H9 (cell line): ENCODE data around the gene C11orf65. TPM values are rescaled to one million over a fixed set of nuclear protein-coding genes. Genes with fewer than 3 reads are reported as not detected.

Experiments used
- DNase-seq: peaks from one replicate; pipeline ENCODE4 v3.0.0-alpha.2; 2017
- H2AFZ ChIP-seq: one replicate; pipeline ENCODE4 v1.6.1; 2013; ENCODE audit warnings: mild to moderate bottlenecking, low read length, control low read depth, moderate library complexity
- H2AK5ac ChIP-seq: 2 replicates; pipeline ENCODE4 v1.6.1; 2013; ENCODE audit warnings: low read length, control low read depth, mixed read lengths; ENCODE audit not compliant: insufficient read length
- H2BK120ac ChIP-seq: one replicate; pipeline ENCODE4 v1.6.1; 2013; ENCODE audit warnings: low read depth, mild to moderate bottlenecking, low read length, control low read depth, inconsistent platforms; ENCODE audit not compliant: poor library complexity, severe bottlenecking
- H2BK12ac ChIP-seq: 2 replicates; pipeline ENCODE4 v1.6.1; 2013; ENCODE audit warnings: low read length, control low read depth, mixed read lengths, low read depth; ENCODE audit not compliant: insufficient read length
- H2BK15ac ChIP-seq: 2 replicates; pipeline ENCODE4 v1.6.1; 2013; ENCODE audit warnings: low read depth, low read length, control low read depth
- H2BK20ac ChIP-seq: one replicate; pipeline ENCODE4 v1.6.1; 2013; ENCODE audit warnings: low read depth, mild to moderate bottlenecking, low read length, control low read depth, inconsistent platforms; ENCODE audit not compliant: poor library complexity, severe bottlenecking
- H2BK5ac ChIP-seq: 2 replicates; pipeline ENCODE4 v1.6.1; 2013; ENCODE audit warnings: low read length, control low read depth, mixed read lengths; ENCODE audit not compliant: insufficient read length
- H3K14ac ChIP-seq: 2 replicates; pipeline ENCODE4 v1.6.1; 2013; ENCODE audit warnings: low read length, control low read depth; ENCODE audit not compliant: insufficient read depth
- H3K18ac ChIP-seq: 2 replicates; pipeline ENCODE4 v1.6.1; 2013; ENCODE audit warnings: low read depth, mild to moderate bottlenecking, mixed read lengths, low read length, control low read depth; ENCODE audit not compliant: insufficient read length
- H3K23ac ChIP-seq: 2 replicates; pipeline ENCODE4 v1.6.1; 2013; ENCODE audit warnings: low read length, control low read depth, mixed read lengths, low read depth; ENCODE audit not compliant: insufficient read length
- H3K23me2 ChIP-seq: 2 replicates; pipeline ENCODE4 v1.6.1; 2013; ENCODE audit warnings: low read depth, mild to moderate bottlenecking, mixed read lengths, low read length, control low read depth; ENCODE audit not compliant: insufficient read length, poor library complexity, severe bottlenecking
- H3K27ac ChIP-seq: 2 replicates; pipeline ENCODE4 v1.5.1; 2013; ENCODE audit warnings: low read length, control low read depth, mixed read lengths, low read depth; ENCODE audit not compliant: insufficient read length
- H3K27me3 ChIP-seq: 2 replicates; pipeline ENCODE4 v1.6.1; 2013; ENCODE audit warnings: low read length, control low read depth, inconsistent platforms; ENCODE audit not compliant: insufficient read depth
- H3K4ac ChIP-seq: 2 replicates; pipeline ENCODE4 v1.6.1; 2013; ENCODE audit warnings: low read depth, mild to moderate bottlenecking, control low read depth, inconsistent platforms, low read length, moderate library complexity
- H3K4me1 ChIP-seq: 2 replicates; pipeline ENCODE4 v1.6.1; 2013; ENCODE audit warnings: low read length, control low read depth, inconsistent platforms; ENCODE audit not compliant: insufficient read depth
- H3K4me2 ChIP-seq: 2 replicates; pipeline ENCODE4 v1.6.1; 2013; ENCODE audit warnings: low read length, control low read depth, mixed read lengths; ENCODE audit not compliant: insufficient read length, insufficient read depth
- H3K56ac ChIP-seq: 2 replicates; pipeline ENCODE4 v1.6.1; 2013; ENCODE audit warnings: low read depth, mild to moderate bottlenecking, mixed read lengths, low read length, control low read depth; ENCODE audit not compliant: insufficient read length
- H3K79me1 ChIP-seq: 2 replicates; pipeline ENCODE4 v1.6.1; 2013; ENCODE audit warnings: low read depth, mild to moderate bottlenecking, moderate library complexity, low read length, control low read depth, inconsistent platforms; ENCODE audit not compliant: insufficient read depth, poor library complexity, severe bottlenecking
- H3K79me2 ChIP-seq: 2 replicates; pipeline ENCODE4 v1.6.1; 2013; ENCODE audit warnings: low read length, control low read depth, inconsistent platforms; ENCODE audit not compliant: insufficient read depth
- H3K9ac ChIP-seq: 2 replicates; pipeline ENCODE4 v1.6.1; 2013; ENCODE audit warnings: low read length, control low read depth, mixed read lengths; ENCODE audit not compliant: insufficient read length; ENCODE audit errors: extremely low read depth
- H3K9me3 ChIP-seq: one replicate; pipeline ENCODE4 v1.6.1; 2013; ENCODE audit warnings: low read depth, low read length, inconsistent platforms; ENCODE audit not compliant: control insufficient read depth
- H3T11ph ChIP-seq: one replicate; pipeline ENCODE4 v1.6.1; 2013; ENCODE audit warnings: mild to moderate bottlenecking, low read length, control low read depth, inconsistent platforms
- H4K20me1 ChIP-seq: one replicate; pipeline ENCODE4 v1.6.1; 2013; ENCODE audit not compliant: control insufficient read depth, insufficient read length, insufficient read depth
- H4K5ac ChIP-seq: 2 replicates; pipeline ENCODE4 v1.6.1; 2013; ENCODE audit warnings: low read depth, mild to moderate bottlenecking, mixed read lengths, low read length, control low read depth; ENCODE audit not compliant: insufficient read length
- H4K8ac ChIP-seq: replicated peaks from 2 replicates; pipeline ENCODE4 v1.6.1; 2013; ENCODE audit warnings: low read length, control low read depth, mixed read lengths, low read depth; ENCODE audit not compliant: insufficient read length
- H4K91ac ChIP-seq: 2 replicates; pipeline ENCODE4 v1.6.1; 2013; ENCODE audit warnings: low read depth, mild to moderate bottlenecking, moderate library complexity, mixed read lengths, low read length, control low read depth; ENCODE audit not compliant: insufficient read length
- H3K27ac Mint-ChIP-seq, 3 experiments: 2 replicates in 2 of 3; 3 replicates in 1 of 3; pipeline ENCODE4 v1.8.0; 2020 to 2021; ENCODE audit warnings: mixed read lengths in 3 of 3, mild to moderate bottlenecking in 1 of 3, moderate library complexity in 1 of 3
- H3K27me3 Mint-ChIP-seq: 2 replicates; pipeline ENCODE4 v1.8.0; 2021; ENCODE audit warnings: low read depth, mild to moderate bottlenecking, moderate library complexity, mixed read lengths
- H3K36me3 Mint-ChIP-seq, 3 experiments: 2 replicates in 2 of 3; 3 replicates in 1 of 3; pipeline ENCODE4 v1.8.0; 2020 to 2021; ENCODE audit warnings: low read depth in 3 of 3, mixed read lengths in 3 of 3; ENCODE audit not compliant: insufficient read depth in 1 of 3
- H3K4me1 Mint-ChIP-seq, 2 experiments: 2 replicates each; pipeline ENCODE4 v1.8.0; 2020; ENCODE audit warnings: mixed read lengths in 2 of 2
- H3K4me3 Mint-ChIP-seq, 2 experiments: 2 replicates in 1 of 2; 3 replicates in 1 of 2; pipeline ENCODE4 v1.8.0; 2020 to 2021; ENCODE audit warnings: mild to moderate bottlenecking in 2 of 2, mixed read lengths in 2 of 2, moderate library complexity in 1 of 2
- H3K9me3 Mint-ChIP-seq, 2 experiments: 2 replicates in 1 of 2; 3 replicates in 1 of 2; pipeline ENCODE4 v1.8.0; 2020; ENCODE audit warnings: mild to moderate bottlenecking in 2 of 2, mixed read lengths in 2 of 2, moderate library complexity in 1 of 2
- WGBS: extraction: QIAGEN DNeasy Blood & Tissue Kit; methylation state at CpG from one replicate; pipeline ENCODE4 v1.1.7; 2013; ENCODE audit warnings: missing lambda C conversion rate, low lambda C conversion rate, mixed read lengths; ENCODE audit not compliant: insufficient read length; ENCODE audit errors: extremely low coverage; 5-methylcytosine and 5-hydroxymethylcytosine counted together
- total RNA-seq: library from RNA; stranded (reverse); gene quantifications from 2 replicates; pipeline ENCODE4 v1.2.1, GENCODE V29; 2021
- TF ChIP-seq, protein P1 (sequence below): fragments of 200-600 bp; sonication (generic); conservative IDR thresholded peaks from 3 replicates; pipeline ENCODE4 v1.8.0; 2021; ENCODE audit warnings: antibody characterized with exemption, mild to moderate bottlenecking

Gene C11orf65
- total RNA-seq, 1 experiment from 2014 or later, result 0.55 TPM

DNA sequence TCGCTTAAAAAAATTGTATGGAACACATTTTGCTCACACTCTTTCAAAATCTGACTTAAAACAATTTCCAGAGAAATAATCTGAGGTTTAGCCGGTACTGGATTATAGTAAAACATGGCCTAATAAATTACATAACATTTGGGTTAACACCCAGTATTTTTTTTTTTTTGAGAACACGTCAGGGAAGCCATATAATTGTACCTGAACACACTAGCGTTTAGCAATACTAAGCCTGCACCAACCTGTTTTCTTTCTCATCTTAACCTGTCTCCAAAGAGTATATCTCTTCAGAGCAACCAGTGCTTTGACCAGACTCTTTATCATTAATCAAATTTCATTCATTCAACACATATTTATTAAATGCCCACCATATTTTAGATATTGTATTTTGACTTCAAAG lies 32.8 kb upstream of the C11orf65 start:
- H3K79me2 ChIP-seq, result no peaks in the 10 kb centered on the region
- H3K4me2 ChIP-seq, result no peak overlapping the region
- peaks cover 14% of the 10 kb centered on the region for H3K23me2 ChIP-seq
- H4K91ac ChIP-seq, result no peak overlapping the region
- no peak overlapping the region for H3K4ac ChIP-seq
- no peaks in the 10 kb centered on the region for H3K79me1 ChIP-seq
- no peaks in the 10 kb centered on the region for H3K27me3 ChIP-seq
- H3K27ac ChIP-seq, result no peak overlapping the region
- H2BK120ac ChIP-seq, result no peak overlapping the region
- no peak for DNase-seq
- H3K14ac ChIP-seq, result no peak overlapping the region
- H3K23ac ChIP-seq, result no peak overlapping the region
- no peaks in the 10 kb centered on the region for H4K20me1 ChIP-seq
- no peaks in the 10 kb centered on the region; a peak in 1 of 5 replicates for H3K9me3 Mint-ChIP-seq
- H2AFZ ChIP-seq, result no peak overlapping the region
- H3K9me3 ChIP-seq, result no peaks in the 10 kb centered on the region
- peaks cover 8% of the 10 kb centered on the region for H3K27me3 Mint-ChIP-seq
- no peak overlapping the region for H2BK12ac ChIP-seq
- no peak overlapping the region for H2BK5ac ChIP-seq
- H4K8ac ChIP-seq, result no peak overlapping the region
- TF ChIP-seq, protein P1, sequence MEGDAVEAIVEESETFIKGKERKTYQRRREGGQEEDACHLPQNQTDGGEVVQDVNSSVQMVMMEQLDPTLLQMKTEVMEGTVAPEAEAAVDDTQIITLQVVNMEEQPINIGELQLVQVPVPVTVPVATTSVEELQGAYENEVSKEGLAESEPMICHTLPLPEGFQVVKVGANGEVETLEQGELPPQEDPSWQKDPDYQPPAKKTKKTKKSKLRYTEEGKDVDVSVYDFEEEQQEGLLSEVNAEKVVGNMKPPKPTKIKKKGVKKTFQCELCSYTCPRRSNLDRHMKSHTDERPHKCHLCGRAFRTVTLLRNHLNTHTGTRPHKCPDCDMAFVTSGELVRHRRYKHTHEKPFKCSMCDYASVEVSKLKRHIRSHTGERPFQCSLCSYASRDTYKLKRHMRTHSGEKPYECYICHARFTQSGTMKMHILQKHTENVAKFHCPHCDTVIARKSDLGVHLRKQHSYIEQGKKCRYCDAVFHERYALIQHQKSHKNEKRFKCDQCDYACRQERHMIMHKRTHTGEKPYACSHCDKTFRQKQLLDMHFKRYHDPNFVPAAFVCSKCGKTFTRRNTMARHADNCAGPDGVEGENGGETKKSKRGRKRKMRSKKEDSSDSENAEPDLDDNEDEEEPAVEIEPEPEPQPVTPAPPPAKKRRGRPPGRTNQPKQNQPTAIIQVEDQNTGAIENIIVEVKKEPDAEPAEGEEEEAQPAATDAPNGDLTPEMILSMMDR, result no peak
- no peak overlapping the region for H2BK15ac ChIP-seq
- no peaks in the 10 kb centered on the region; the same call in none of the 2 replicates for H3K4me1 ChIP-seq
- H2BK20ac ChIP-seq, result no peak overlapping the region
- H4K5ac ChIP-seq, result no peak overlapping the region
- H3K9ac ChIP-seq, result no peak overlapping the region
- WGBS, result no CpG with 5 or more reads among the region's 4 CpGs
- H3T11ph ChIP-seq, result no peak overlapping the region
- H3K36me3 Mint-ChIP-seq, result no peaks in the 10 kb centered on the region
- H3K56ac ChIP-seq, result no peak overlapping the region
- peaks cover 11 to 16% of the 10 kb centered on the region in 2 experiments for H3K4me1 Mint-ChIP-seq
- no peak overlapping the region for H3K18ac ChIP-seq
- no peak overlapping the region for H3K27ac Mint-ChIP-seq
- no peak overlapping the region for H3K4me3 Mint-ChIP-seq
- no peak overlapping the region for H2AK5ac ChIP-seq
